Measurements from ENCODE around the gene SRGAP3.
A peak's percentile ranks its signal among the peaks of the same experiment; 100 is the strongest.

Gene SRGAP3

GRCh38 chr3:9224490-9224889 lies 25.0 kb downstream of the SRGAP3 start:
- no peak for DNase-seq (ENCODE audit: low spot score)

- DNase-seq (ENCODE audit: low spot score), result no peak
Observed at GRCh38 chr3:9223672-9224071, 25.8 kb downstream of the SRGAP3 start.

GRCh38 chr3:9222956-9223639 lies 26.3 kb downstream of the SRGAP3 start:
- DNase-seq (ENCODE audit: low spot score), result no peak

GRCh38 chr3:9222049-9222448 lies 27.4 kb downstream of the SRGAP3 start:
- DNase-seq (ENCODE audit: low spot score), result no peak

GRCh38 chr3:9218514-9218846 lies 31.0 kb downstream of the SRGAP3 start:
- no peak for DNase-seq (ENCODE audit: low spot score)

DNA sequence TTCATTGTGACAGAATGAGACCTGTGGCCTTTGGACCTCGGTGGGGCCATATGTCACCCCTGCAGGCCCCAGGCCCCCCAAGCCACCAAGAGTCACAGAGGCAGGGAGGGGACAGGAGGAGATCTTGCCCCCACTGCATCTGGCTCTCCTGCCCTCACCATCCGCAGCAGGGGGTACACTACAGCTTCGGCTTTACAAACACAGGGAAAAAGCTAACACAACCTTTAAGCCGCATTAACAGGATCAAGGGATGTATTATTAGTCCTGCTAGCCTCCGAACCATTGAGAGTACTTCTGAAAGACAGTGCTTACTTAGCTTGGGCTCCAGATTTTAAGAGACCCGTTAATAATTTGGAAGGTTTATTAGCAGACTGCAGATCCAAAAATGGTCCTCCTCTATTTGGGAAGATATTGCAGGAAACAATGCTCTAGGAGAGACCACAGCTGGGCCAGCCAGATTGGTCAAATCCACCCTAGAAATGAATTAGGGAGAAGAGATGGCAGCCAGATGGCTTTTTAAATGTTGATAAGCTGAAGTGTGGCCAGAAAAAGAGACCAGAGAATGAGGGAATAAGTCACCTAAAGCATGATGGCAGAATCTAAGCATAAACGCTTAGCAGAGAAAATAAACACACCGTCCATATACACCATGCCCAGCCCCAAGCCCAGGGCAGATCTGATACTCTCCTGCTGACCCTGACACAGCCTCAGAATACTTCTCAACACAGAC lies 31.5 kb downstream of the SRGAP3 start:
- no peak for DNase-seq (ENCODE audit: low spot score)

DNA sequence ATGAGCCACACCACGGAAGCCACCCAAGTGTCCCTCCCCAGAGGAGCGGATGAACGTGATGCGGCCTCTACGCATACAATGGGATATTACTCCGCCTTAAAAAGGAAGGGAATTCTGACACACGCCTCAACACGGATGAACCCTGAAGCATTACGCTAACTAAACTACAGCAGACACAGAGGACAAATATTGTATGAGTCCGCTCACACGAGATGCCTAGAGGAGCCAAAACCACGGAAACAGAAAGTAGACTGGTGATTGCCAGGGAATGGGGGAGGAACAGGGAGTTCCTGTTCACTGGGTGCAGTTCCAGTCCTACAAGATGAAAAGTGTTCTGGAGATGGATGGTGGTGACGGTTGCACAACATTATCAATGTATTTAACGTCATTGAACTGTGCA lies 32.7 kb downstream of the SRGAP3 start:
- peak; percentile 62 for DNase-seq (ENCODE audit: low spot score)

- DNase-seq (ENCODE audit: low spot score), result peak; percentile 79
Observed at GRCh38 chr3:9214599-9214998, 34.8 kb downstream of the SRGAP3 start.

GRCh38 chr3:9214185-9214584 lies 35.3 kb downstream of the SRGAP3 start:
- no peak for DNase-seq (ENCODE audit: low spot score)

- no peak for DNase-seq (ENCODE audit: low spot score)
Observed at GRCh38 chr3:9213019-9213634, 36.3 kb downstream of the SRGAP3 start.

- peak; percentile 71 for DNase-seq (ENCODE audit: low spot score)
Observed at GRCh38 chr3:9211155-9211950, 38.1 kb downstream of the SRGAP3 start.

DNA sequence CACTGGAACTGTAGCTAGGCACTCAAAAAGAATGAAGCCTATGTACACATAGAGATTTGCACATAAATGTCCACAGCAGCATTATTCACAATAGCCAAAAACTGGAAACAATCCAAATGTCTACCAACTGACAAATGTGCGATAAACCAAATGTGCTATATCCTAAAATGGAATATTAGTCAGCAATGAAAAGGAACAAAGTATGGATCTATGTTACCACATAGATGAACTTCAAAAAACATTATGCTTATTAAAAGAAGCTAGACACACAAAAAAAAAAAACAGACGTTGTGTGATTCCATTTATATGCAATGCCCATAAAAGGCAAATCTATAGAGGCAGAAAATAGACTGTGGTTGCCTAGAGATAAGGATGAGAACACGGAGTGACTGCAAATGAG lies 39.7 kb downstream of the SRGAP3 start:
- DNase-seq (ENCODE audit: low spot score), result no peak

- no peak for DNase-seq (ENCODE audit: low spot score)
Observed at GRCh38 chr3:9208605-9209152, 40.8 kb downstream of the SRGAP3 start.

DNA sequence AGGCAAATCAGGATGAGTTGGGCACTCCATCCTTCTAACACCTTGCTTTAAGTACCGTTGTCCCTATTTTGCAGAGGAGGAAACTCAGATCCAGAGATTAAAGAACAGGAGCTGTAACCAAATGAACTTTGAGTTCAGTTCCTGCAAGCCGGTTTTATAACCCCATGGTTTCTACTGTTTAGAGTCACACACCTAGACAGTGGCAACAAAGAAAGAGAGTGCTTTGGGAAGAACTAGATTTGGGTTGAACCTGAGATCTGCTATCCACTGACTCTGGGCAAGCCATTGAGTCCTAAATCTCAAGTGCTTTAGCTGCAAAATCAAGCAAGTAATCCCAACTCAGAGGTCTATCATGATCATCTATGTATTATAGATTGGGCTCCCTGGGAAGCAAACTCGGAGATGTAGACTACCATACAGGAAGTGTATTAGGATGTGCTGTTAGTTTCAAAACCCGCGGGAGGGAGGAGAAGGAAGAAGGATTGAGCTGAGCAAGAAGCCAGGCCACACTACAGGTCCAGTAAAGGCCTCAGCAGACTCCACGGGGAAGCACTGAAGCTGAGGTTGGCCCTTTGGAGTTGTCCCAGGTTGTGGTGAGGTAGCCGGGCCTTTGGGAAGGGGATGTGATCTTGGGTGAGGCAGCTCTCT lies 42.2 kb downstream of the SRGAP3 start:
- DNase-seq (ENCODE audit: low spot score), result no peak

DNA sequence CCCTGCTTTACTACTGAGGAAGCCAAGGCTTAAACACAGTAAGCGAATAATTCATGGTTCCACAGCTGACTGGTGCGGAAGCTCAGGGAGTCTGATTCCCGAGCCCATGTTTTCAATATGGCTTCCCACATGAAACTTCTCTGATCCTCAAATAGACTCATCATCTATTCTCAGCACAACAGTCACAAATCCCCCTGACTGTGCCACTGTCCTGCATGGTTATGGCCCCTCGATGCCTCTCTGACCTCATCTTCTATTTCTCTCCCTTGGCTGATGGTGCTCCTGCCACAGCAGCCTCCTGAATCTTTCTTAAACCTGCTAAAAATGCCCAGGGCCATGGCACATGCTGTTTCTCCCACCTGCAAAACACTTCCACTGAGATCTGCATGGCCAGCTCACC lies 43.2 kb downstream of the SRGAP3 start:
- no peak for DNase-seq (ENCODE audit: low spot score)

DNA sequence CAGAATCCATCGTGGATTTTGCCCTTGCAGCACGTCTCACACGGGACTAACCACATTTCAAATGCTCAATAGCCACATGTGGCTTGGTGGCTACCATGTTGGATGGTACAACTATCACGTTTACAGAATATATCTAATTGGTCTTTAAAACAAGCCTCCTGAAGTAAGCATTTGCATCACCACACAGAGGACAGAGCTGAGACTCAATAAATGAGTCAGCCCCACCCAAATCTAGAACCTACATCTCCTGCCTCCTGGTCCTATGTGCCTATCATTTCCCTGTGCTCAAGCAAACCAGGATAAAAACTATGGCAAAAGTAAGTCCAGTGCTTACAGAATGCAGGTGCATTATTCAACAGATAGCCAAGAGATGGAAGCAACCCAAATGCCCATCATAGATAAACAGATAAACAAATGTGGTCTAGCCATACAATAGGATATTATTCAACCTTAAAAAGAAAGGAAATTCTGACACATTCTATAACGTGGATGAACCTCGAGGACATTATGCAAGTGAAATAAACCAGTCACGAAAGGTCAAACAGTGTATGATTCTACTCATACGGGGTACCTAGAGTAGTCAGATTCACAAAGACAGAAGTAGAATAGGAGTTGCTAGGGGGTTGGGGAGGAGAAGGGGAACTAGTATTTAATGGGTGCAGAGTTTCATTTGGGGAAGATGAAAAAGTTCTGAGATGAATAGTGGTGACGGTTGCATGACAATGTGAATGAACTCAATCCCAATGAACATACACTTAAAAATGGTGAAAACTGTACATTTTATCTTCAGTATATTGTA lies 43.9 kb downstream of the SRGAP3 start:
- DNase-seq (ENCODE audit: low spot score), result no peak

DNA sequence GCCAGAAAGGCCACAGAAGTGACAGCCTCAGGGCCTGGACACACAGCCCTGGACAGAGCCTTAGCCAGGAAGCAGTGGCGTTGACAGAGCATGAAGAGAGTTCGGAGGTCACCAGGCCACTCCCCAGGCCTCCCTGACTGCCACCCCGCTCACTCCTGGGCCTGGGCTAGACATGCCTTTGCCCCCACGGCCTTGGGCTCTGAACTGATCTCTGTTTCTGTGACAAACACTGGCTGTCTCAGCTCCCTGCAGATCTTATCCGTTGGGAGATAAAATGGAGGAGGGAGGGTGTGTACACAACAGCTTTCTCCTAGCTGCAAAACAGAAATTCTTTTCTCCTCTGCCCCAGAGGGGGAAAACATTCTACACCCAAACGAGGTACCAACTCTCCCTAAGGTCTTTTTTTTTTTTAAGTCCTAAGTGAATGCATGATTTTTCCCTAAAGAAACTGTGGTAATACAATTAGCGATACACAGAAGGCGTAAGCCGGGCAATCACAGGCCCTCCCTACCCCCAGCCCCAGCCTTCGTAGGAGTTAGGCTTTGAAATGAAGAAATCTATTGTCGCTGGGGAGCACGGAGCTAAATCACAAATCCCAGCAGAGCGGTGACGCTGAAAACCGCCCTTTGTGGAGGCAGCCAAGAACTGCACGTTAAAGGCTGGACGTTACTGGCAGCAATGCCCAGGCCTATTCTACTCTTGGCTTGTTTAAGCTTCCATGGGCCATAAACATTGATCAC lies 45.0 kb downstream of the SRGAP3 start:
- no peak for DNase-seq (ENCODE audit: low spot score)

DNA sequence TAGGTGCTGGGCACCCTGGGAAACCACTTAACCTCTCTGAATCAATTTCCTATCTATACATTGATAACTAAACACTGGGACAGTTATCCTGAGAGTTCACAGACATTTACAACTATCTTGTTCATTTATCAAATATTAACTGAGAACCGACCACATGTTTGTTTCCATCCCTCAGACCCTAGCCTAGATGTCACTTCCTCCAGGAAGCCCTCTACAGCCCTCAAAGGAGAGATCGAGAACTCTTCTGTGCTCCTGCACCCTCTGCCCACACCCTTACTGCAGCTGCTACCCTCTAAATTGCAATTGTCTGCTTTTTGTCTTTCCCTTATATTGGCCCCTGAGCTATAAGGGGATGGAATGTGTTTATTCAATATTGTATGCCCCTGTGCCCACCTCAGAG lies 46.1 kb downstream of the SRGAP3 start:
- no peak for DNase-seq (ENCODE audit: low spot score)

- DNase-seq (ENCODE audit: low spot score), result no peak
Observed at GRCh38 chr3:9202546-9202945, 46.9 kb downstream of the SRGAP3 start.

DNA sequence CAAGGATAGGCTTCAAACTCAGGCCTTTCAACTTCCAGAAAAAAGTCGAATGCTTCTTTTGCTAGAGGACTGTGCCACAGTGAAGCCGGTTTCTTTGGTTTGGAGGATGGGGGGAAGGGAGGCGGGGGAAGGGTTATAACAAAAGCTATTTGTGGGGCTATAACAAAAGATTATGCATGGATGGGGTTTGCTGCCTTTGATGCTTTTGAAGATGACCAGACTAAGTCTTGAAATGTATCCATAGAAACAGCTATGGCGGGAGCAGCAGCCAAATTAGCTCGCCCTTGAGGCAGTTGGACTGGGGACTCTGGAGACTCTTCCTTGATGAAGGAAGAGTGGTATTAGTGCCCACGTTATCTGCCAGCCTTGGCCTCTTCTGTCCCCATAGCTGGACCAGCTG lies 47.5 kb downstream of the SRGAP3 start:
- DNase-seq (ENCODE audit: low spot score), result no peak
